Mesodermal cell (in vitro differentiated cells): Measurements from ENCODE around the gene PLD6. TPM values are rescaled to one million over a fixed set of nuclear protein-coding genes. Genes with fewer than 3 reads are reported as not detected.
"Not testable (repeated sequence)": the region's sequence is repeated elsewhere in the genome, so short reads cannot be mapped to it uniquely, and the experiment has no call there.

Experiments
- H3K27ac ChIP-seq: 2 replicates; pipeline ENCODE4 v1.7.0; 2013; ENCODE audit warnings: mild to moderate bottlenecking, low read depth, low read length, moderate library complexity; ENCODE audit not compliant: severe bottlenecking
- H3K36me3 ChIP-seq: 2 replicates; pipeline ENCODE4 v1.7.1; 2013; ENCODE audit warnings: mild to moderate bottlenecking, low read length, moderate library complexity; ENCODE audit not compliant: control insufficient read depth, insufficient read depth
- H3K4me1 ChIP-seq: one replicate; pipeline ENCODE4 v1.7.1; 2013; ENCODE audit warnings: mild to moderate bottlenecking, low read length; ENCODE audit not compliant: insufficient read depth, control insufficient read depth, poor library complexity, severe bottlenecking
- H3K4me3 ChIP-seq: 2 replicates; pipeline ENCODE4 v1.7.0; 2013; ENCODE audit warnings: low read length, control low read depth, mild to moderate bottlenecking; ENCODE audit not compliant: insufficient read depth, poor library complexity, severe bottlenecking; ENCODE audit errors: extremely low read depth
- H3K9me3 ChIP-seq: 2 replicates; pipeline ENCODE4 v1.7.1; 2013; ENCODE audit warnings: mild to moderate bottlenecking, low read length, moderate library complexity; ENCODE audit not compliant: control insufficient read depth
- WGBS, 2 experiments: methylation state at CpG; one replicate each; pipeline ENCODE4 v1.1.5; 2013; ENCODE audit warnings: missing lambda C conversion rate in 2 of 2; ENCODE audit not compliant: insufficient coverage in 2 of 2; 5-methylcytosine and 5-hydroxymethylcytosine counted together
- polyA plus RNA-seq, 2 experiments: library from polyadenylated mRNA; stranded (reverse); fragments of 50-300 nt; gene quantifications; one replicate each; pipeline ENCODE4 v1.2.3, GENCODE V29; 2013

Gene PLD6
- 0.59 TPM for polyA plus RNA-seq (2013, experiment 1 of 2)
- 0.96 TPM for polyA plus RNA-seq (2013, experiment 2 of 2)

- no peaks in the 10 kb centered on the region for H3K9me3 ChIP-seq
- H3K4me3 ChIP-seq: peak within 1 kb of the TSS; percentile 27
- no peak within 1 kb of the TSS for H3K27ac ChIP-seq
- peaks cover 7% of the 10 kb centered on the region for H3K36me3 ChIP-seq
- H3K4me1 ChIP-seq: peaks cover 5% of the 10 kb centered on the region
- 64 to 67% methylated on average over 55 to 68 of the region's 78 CpGs for WGBS, 2 experiments
Measured at GRCh38 chr17:17206124-17206912, at the start of gene PLD6. TSS of gene PLD6 (minus strand) at chr17:17206333. CDS start at chr17:17206286, 47 bp downstream.

- not testable (repeated sequence) for H3K4me1 ChIP-seq, H3K4me3 ChIP-seq, H3K27ac ChIP-seq, H3K9me3 ChIP-seq
- peaks cover 94% of the 10 kb centered on the region for H3K36me3 ChIP-seq
- 100% methylated on average over 1 of the region's 11 CpGs; no CpG with 5 or more reads in 1 of the 2 experiments for WGBS, 2 experiments
Measured at GRCh38 chr17:17255689-17256088, 49.6 kb upstream of the PLD6 start.

GRCh38 chr17:17254036-17254435 lies 47.9 kb upstream of the PLD6 start:
- WGBS, 2 experiments: 90 to 100% methylated on average over 1 of the region's 3 CpGs
- H3K27ac ChIP-seq: no peak overlapping the region
- no peak overlapping the region for H3K4me3 ChIP-seq
- H3K9me3 ChIP-seq: no peaks in the 10 kb centered on the region
- peaks cover 88% of the 10 kb centered on the region for H3K36me3 ChIP-seq
- H3K4me1 ChIP-seq: no peaks in the 10 kb centered on the region

GRCh38 chr17:17253406-17253805 lies 47.3 kb upstream of the PLD6 start:
- H3K9me3 ChIP-seq: no peaks in the 10 kb centered on the region
- no peaks in the 10 kb centered on the region for H3K4me1 ChIP-seq
- H3K27ac ChIP-seq: no peak overlapping the region
- no peak overlapping the region for H3K4me3 ChIP-seq
- 92 to 97% methylated on average over 2 of the region's 3 CpGs for WGBS, 2 experiments
- H3K36me3 ChIP-seq: peaks cover 88% of the 10 kb centered on the region

- Histone ChIP-seq H3K4me1 (no peaks in the 10 kb centered on the region), H3K27ac (no peak overlapping the region), H3K36me3 (peaks cover 88% of the 10 kb centered on the region), H3K4me3 (no peak overlapping the region), H3K9me3 (no peaks in the 10 kb centered on the region)
- 83 to 86% methylated on average over 5 to 8 of the region's 9 CpGs for WGBS, 2 experiments
Measured at GRCh38 chr17:17252149-17252661, 46.1 kb upstream of the PLD6 start.

- Histone ChIP-seq H3K4me1 (no peaks in the 10 kb centered on the region), H3K27ac (no peak overlapping the region), H3K9me3 (no peaks in the 10 kb centered on the region), H3K4me3 (no peak overlapping the region), H3K36me3 (peaks cover 54% of the 10 kb centered on the region)
- 100% methylated on average over 1 to 2 of the region's 3 CpGs for WGBS, 2 experiments
Measured at GRCh38 chr17:17246879-17247278, 40.7 kb upstream of the PLD6 start.

- Histone ChIP-seq H3K4me1 (no peaks in the 10 kb centered on the region), H3K27ac (no peak overlapping the region), H3K4me3 (no peak overlapping the region), H3K9me3 (no peaks in the 10 kb centered on the region), H3K36me3 (peaks cover 26% of the 10 kb centered on the region)
- 88 to 93% methylated on average over 3 of the region's 6 CpGs for WGBS, 2 experiments
Measured at GRCh38 chr17:17243163-17243562, 37.0 kb upstream of the PLD6 start.

- H3K4me1 ChIP-seq: no peaks in the 10 kb centered on the region
- 91 to 98% methylated on average over 7 of the region's 7 CpGs for WGBS, 2 experiments
- H3K27ac ChIP-seq: no peak overlapping the region
- no peak overlapping the region for H3K4me3 ChIP-seq
- H3K9me3 ChIP-seq: no peaks in the 10 kb centered on the region
- peaks cover 17% of the 10 kb centered on the region for H3K36me3 ChIP-seq
Measured at GRCh38 chr17:17242246-17242645, 36.1 kb upstream of the PLD6 start.

- WGBS, 2 experiments: 85 to 92% methylated on average over 10 of the region's 10 CpGs
- H3K4me1 ChIP-seq: no peaks in the 10 kb centered on the region
- H3K4me3 ChIP-seq: no peak overlapping the region
- H3K27ac ChIP-seq: no peak overlapping the region
- H3K9me3 ChIP-seq: no peaks in the 10 kb centered on the region
- peaks cover 12% of the 10 kb centered on the region for H3K36me3 ChIP-seq
Measured at GRCh38 chr17:17241656-17242055, 35.5 kb upstream of the PLD6 start.

- no peaks in the 10 kb centered on the region for H3K36me3 ChIP-seq
Measured at GRCh38 chr17:17239832-17240231, 33.7 kb upstream of the PLD6 start.

More at GRCh38 chr17:17239832-17240231, 33.7 kb upstream of the PLD6 start:
- 90 to 100% methylated on average over 1 of the region's 1 CpG for WGBS, 2 experiments
- Histone ChIP-seq H3K4me1 (no peaks in the 10 kb centered on the region), H3K4me3 (no peak overlapping the region), H3K9me3 (no peaks in the 10 kb centered on the region), H3K27ac (no peak overlapping the region)
